Mesodermal cell (in vitro differentiated cells): ENCODE data around the gene DECR2.

Experiments used
- H3K27ac ChIP-seq: 2 replicates; pipeline ENCODE4 v1.7.0; 2013; ENCODE audit warnings: mild to moderate bottlenecking, low read depth, low read length, moderate library complexity; ENCODE audit not compliant: severe bottlenecking
- H3K36me3 ChIP-seq: 2 replicates; pipeline ENCODE4 v1.7.1; 2013; ENCODE audit warnings: mild to moderate bottlenecking, low read length, moderate library complexity; ENCODE audit not compliant: control insufficient read depth, insufficient read depth
- H3K4me1 ChIP-seq: one replicate; pipeline ENCODE4 v1.7.1; 2013; ENCODE audit warnings: mild to moderate bottlenecking, low read length; ENCODE audit not compliant: insufficient read depth, control insufficient read depth, poor library complexity, severe bottlenecking
- H3K4me3 ChIP-seq: 2 replicates; pipeline ENCODE4 v1.7.0; 2013; ENCODE audit warnings: low read length, control low read depth, mild to moderate bottlenecking; ENCODE audit not compliant: insufficient read depth, poor library complexity, severe bottlenecking; ENCODE audit errors: extremely low read depth
- H3K9me3 ChIP-seq: 2 replicates; pipeline ENCODE4 v1.7.1; 2013; ENCODE audit warnings: mild to moderate bottlenecking, low read length, moderate library complexity; ENCODE audit not compliant: control insufficient read depth
- WGBS, 2 experiments: methylation state at CpG; one replicate each; pipeline ENCODE4 v1.1.5; 2013; ENCODE audit warnings: missing lambda C conversion rate in 2 of 2; ENCODE audit not compliant: insufficient coverage in 2 of 2; 5-methylcytosine and 5-hydroxymethylcytosine counted together

Gene DECR2

GRCh38 chr16:426115-426905 is 24.6 kb downstream of the DECR2 start:
- 0 to 1% methylated on average over 77 to 89 of the region's 97 CpGs for WGBS, 2 experiments
- Histone ChIP-seq H3K27ac (no peak overlapping the region), H3K9me3 (no peaks in the 10 kb centered on the region), H3K36me3 (peaks cover 11% of the 10 kb centered on the region), H3K4me3 (peak overlapping the region; percentile 72), H3K4me1 (peaks cover 19% of the 10 kb centered on the region)

DNA sequence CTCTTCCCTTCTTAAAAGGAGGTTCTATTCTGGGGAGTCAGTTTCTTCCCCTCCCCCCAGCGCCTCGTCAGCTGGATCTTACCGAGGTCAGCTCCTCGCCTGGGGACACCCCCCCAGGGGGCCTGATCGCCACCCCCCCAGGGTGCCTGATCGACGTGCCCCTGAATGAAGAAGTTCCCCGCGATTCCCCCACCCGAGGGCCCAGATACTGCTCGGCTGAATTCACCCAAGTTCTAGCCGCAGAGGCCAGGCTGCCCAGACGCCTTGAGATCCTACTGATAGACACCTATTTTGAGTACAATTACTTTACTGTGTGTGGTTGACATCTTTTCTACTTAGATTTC is 25.2 kb downstream of the DECR2 start:
- WGBS, 2 experiments, result 18 to 20% methylated on average over 8 to 9 of the region's 13 CpGs
- Histone ChIP-seq H3K4me1 (peaks cover 19% of the 10 kb centered on the region), H3K27ac (no peak overlapping the region), H3K36me3 (peaks cover 11% of the 10 kb centered on the region), H3K4me3 (peak overlapping the region; percentile 72), H3K9me3 (no peaks in the 10 kb centered on the region)

GRCh38 chr16:427250-427649 is 25.6 kb downstream of the DECR2 start:
- Histone ChIP-seq H3K4me3 (peak overlapping the region; percentile 72), H3K27ac (no peak overlapping the region), H3K4me1 (peaks cover 19% of the 10 kb centered on the region), H3K36me3 (peaks cover 11% of the 10 kb centered on the region), H3K9me3 (no peaks in the 10 kb centered on the region)
- 82 to 90% methylated on average over 5 to 8 of the region's 10 CpGs for WGBS, 2 experiments

DNA sequence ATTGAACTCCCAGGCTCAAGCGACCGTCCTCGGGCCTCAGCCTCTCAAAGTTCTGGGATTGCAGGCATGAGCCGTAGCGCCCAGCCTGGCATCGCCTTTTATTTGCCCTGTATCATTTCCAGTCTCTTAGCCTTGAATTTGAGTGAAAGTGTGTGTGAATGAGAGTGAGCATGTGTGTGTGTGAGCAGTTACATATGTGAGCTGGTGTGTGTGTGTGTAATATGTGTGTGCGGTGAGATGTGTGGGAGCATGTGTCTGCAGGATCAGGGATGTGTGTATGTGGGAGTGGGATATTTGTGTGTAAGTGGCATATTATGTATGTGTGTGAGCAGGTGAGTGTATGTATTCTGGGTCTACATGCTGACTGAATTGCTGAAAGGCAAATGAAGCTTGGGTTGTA is 29.2 kb downstream of the DECR2 start:
- H3K4me3 ChIP-seq, result no peak overlapping the region
- peaks cover 8% of the 10 kb centered on the region for H3K4me1 ChIP-seq
- peaks cover 21% of the 10 kb centered on the region for H3K36me3 ChIP-seq
- WGBS, 2 experiments, result 97 to 98% methylated on average over 7 of the region's 7 CpGs
- no peaks in the 10 kb centered on the region for H3K9me3 ChIP-seq
- H3K27ac ChIP-seq, result no peak overlapping the region

GRCh38 chr16:440627-441026 is 38.9 kb downstream of the DECR2 start:
- Histone ChIP-seq H3K27ac (no peak overlapping the region), H3K4me1 (peaks cover 8% of the 10 kb centered on the region), H3K9me3 (no peaks in the 10 kb centered on the region), H3K4me3 (no peak overlapping the region), H3K36me3 (peaks cover 13% of the 10 kb centered on the region)
- 96 to 98% methylated on average over 4 to 6 of the region's 6 CpGs for WGBS, 2 experiments

DNA sequence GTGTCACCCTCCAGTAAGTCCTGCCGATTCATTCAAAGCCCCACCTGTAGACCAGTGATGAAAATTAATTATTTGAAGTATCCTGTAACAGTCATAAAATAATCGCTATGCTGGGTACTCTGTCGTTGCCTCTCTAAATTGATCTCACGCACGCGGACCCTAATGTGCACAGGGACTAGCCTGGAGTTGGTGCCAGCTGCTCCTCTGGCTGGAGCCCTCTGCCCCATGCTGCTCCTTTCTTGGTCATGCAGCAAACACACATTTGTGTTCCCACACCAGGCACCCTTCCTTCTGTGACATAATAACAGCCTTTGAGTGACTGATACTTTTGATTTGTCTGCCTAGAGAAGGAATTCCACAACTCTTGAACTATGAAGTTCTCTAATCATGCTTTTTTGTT is 39.8 kb downstream of the DECR2 start:
- H3K4me3 ChIP-seq, result no peak overlapping the region
- H3K9me3 ChIP-seq, result no peaks in the 10 kb centered on the region
- H3K27ac ChIP-seq, result no peak overlapping the region
- H3K4me1 ChIP-seq, result peaks cover 8% of the 10 kb centered on the region
- H3K36me3 ChIP-seq, result peaks cover 13% of the 10 kb centered on the region
- WGBS, 2 experiments, result 97% methylated on average over 4 to 5 of the region's 6 CpGs

DNA sequence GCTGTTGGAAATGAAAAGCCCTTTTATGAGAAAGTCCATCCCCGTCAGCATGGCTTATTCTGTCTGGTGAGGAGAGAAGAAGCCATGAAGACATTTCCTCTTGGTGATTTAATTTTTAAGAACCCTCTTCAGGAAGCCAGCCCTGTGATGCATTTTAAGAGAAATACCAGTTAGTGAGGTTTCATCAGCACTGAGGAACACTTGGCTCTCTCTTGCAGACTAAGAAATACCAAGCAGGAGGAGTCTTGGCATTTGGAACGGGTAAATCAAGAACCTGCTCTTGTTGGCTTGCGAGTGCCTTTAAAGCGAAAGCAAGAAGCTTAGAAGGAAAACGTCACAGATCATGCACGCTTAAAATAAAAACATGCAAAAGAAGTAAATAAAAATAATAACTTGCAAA is 41.3 kb downstream of the DECR2 start:
- peaks cover 8% of the 10 kb centered on the region for H3K4me1 ChIP-seq
- WGBS, 2 experiments, result 80 to 96% methylated on average over 1 to 4 of the region's 6 CpGs
- peaks cover 13% of the 10 kb centered on the region for H3K36me3 ChIP-seq
- H3K9me3 ChIP-seq, result no peaks in the 10 kb centered on the region
- H3K27ac ChIP-seq, result no peak overlapping the region
- no peak overlapping the region for H3K4me3 ChIP-seq

GRCh38 chr16:444027-444426 is 42.3 kb downstream of the DECR2 start:
- Histone ChIP-seq H3K27ac (no peak overlapping the region), H3K36me3 (peaks cover 13% of the 10 kb centered on the region), H3K4me3 (no peak overlapping the region), H3K9me3 (no peaks in the 10 kb centered on the region), H3K4me1 (peaks cover 8% of the 10 kb centered on the region)
- WGBS, 2 experiments, result 95 to 100% methylated on average over 7 to 9 of the region's 10 CpGs

DNA sequence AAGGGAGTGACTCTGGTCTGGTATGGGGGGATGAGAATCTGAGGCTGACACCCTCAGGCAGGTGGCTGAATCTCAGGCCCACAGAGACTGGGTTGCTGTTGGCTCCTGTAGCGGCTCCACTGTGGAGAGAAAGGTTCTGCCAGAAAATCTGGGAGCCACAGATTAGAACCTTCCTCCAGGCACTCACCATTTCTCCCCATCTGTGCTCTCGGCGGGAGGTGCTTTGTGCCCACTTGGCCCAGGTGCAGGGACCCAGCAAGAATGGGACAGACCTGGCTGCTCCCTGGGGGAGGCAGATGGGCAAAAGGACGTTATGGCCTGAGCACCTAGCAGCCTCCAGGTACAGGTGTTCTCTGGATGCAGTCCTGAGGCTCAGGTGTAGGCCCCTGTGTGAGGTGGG is 43.9 kb downstream of the DECR2 start:
- 95% methylated on average over 3 of the region's 4 CpGs for WGBS, 2 experiments
- Histone ChIP-seq H3K9me3 (no peaks in the 10 kb centered on the region), H3K4me1 (peaks cover 8% of the 10 kb centered on the region)

DNA sequence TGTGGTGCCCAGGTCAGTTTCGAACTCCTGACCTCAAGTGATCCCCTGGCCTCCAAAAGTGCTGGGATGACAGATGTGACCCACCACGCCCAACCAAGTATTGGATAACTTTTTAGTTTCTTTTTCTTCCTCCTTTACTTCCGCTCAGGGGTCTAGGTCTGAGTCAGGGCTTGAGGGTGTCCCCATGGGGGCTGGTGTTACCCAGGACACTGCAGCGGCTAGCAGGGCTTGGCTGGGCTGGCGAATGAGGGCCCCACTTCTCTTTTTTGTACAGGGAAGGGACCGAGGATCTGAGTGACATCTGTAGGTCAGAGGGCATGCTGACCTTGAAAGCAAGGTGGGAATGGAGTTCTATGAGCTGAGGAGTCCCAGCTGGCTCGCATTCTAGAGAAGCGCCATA is 48.7 kb downstream of the DECR2 start:
- H3K4me1 ChIP-seq, result no peaks in the 10 kb centered on the region
- WGBS, 2 experiments, result 86 to 100% methylated on average over 2 to 5 of the region's 8 CpGs
- no peak overlapping the region for H3K4me3 ChIP-seq
- no peak overlapping the region for H3K27ac ChIP-seq
- peaks cover 3% of the 10 kb centered on the region for H3K36me3 ChIP-seq
- no peaks in the 10 kb centered on the region for H3K9me3 ChIP-seq

More for the DNA sequence above, 43.9 kb downstream of the DECR2 start:
- Histone ChIP-seq H3K4me3 (no peak overlapping the region), H3K27ac (no peak overlapping the region), H3K36me3 (peaks cover 7% of the 10 kb centered on the region)

GRCh38 chr16:450785-451512 is 49.3 kb downstream of the DECR2 start:
- no peaks in the 10 kb centered on the region for H3K9me3 ChIP-seq
- no peak overlapping the region for H3K27ac ChIP-seq
- H3K4me3 ChIP-seq, result no peak overlapping the region
- H3K4me1 ChIP-seq, result no peaks in the 10 kb centered on the region
- peaks cover 3% of the 10 kb centered on the region for H3K36me3 ChIP-seq
- WGBS, 2 experiments, result 79 to 99% methylated on average over 7 of the region's 14 CpGs
